Mucosa of stomach (tissue), 1 donor: ENCODE data around the gene LRRC27.

Experiments used
- H3K27me3 ChIP-seq: one replicate; pipeline ENCODE4 v1.7.0; 2013; ENCODE audit warnings: mild to moderate bottlenecking, low read length; ENCODE audit not compliant: control insufficient read depth, insufficient read depth
- H3K36me3 ChIP-seq: one replicate; pipeline ENCODE4 v1.7.0; 2013; ENCODE audit warnings: low read length; ENCODE audit not compliant: control insufficient read depth, insufficient read depth
- H3K4me1 ChIP-seq: one replicate; pipeline ENCODE4 v1.7.0; 2013; ENCODE audit warnings: mild to moderate bottlenecking, low read length; ENCODE audit not compliant: control insufficient read depth, insufficient read depth
- H3K4me3 ChIP-seq: one replicate; pipeline ENCODE4 v1.7.0; 2013; ENCODE audit warnings: low read length
- H3K9ac ChIP-seq: one replicate; pipeline ENCODE4 v1.7.0; 2013; ENCODE audit warnings: mild to moderate bottlenecking, low read length, moderate library complexity
- H3K9me3 ChIP-seq: one replicate; pipeline ENCODE4 v1.7.0; 2013; ENCODE audit warnings: mild to moderate bottlenecking, low read length, moderate library complexity; ENCODE audit not compliant: control insufficient read depth
- donor health status: Pancreatic carcinoma.

LRRC27 gene

GRCh38 chr10:132360766-132361447 lies 28.9 kb downstream of the LRRC27 start:
- no peaks in the 10 kb centered on the region for H3K27me3 ChIP-seq
- no peak overlapping the region for H3K4me3 ChIP-seq
- peaks cover 3% of the 10 kb centered on the region for H3K36me3 ChIP-seq
- H3K9me3 ChIP-seq: no peaks in the 10 kb centered on the region
- H3K9ac ChIP-seq: no peak overlapping the region
- no peaks in the 10 kb centered on the region for H3K4me1 ChIP-seq

- no peak overlapping the region for H3K4me3 ChIP-seq
- H3K9me3 ChIP-seq: no peaks in the 10 kb centered on the region
- no peak overlapping the region for H3K9ac ChIP-seq
- H3K27me3 ChIP-seq: no peaks in the 10 kb centered on the region
- H3K36me3 ChIP-seq: peaks cover 3% of the 10 kb centered on the region
- H3K4me1 ChIP-seq: no peaks in the 10 kb centered on the region
Measured at GRCh38 chr10:132361581-132362101, 29.6 kb downstream of the LRRC27 start.

DNA sequence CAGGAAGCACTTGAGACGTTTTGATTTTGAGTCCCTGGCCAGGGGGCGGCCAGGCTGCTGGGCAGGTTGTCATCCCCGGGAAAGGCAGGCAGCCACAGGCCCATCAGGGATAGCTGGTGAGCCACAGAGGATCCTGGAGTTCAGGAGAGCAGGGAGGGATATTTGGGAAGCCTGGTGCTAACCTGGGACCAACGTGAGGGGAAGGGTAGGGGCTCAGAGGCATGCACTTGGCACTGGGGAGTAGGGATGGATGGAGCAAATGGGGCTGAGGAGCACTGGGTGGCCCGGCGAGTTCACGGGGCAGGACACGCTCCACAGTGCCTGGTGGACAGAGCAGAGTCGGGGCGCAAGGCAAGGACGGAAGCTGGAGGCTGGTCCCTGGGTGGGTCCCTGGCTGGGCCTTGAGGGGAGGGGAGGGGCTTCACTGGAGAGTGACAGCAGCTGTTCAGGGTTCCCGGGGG lies 30.2 kb downstream of the LRRC27 start:
- H3K4me3 ChIP-seq: no peak overlapping the region
- peaks cover 3% of the 10 kb centered on the region for H3K36me3 ChIP-seq
- no peak overlapping the region for H3K9ac ChIP-seq
- no peaks in the 10 kb centered on the region for H3K9me3 ChIP-seq
- H3K27me3 ChIP-seq: no peaks in the 10 kb centered on the region
- H3K4me1 ChIP-seq: no peaks in the 10 kb centered on the region

- Histone ChIP-seq H3K36me3 (peaks cover 3% of the 10 kb centered on the region), H3K9me3 (no peaks in the 10 kb centered on the region), H3K4me1 (no peaks in the 10 kb centered on the region), H3K9ac (no peak overlapping the region), H3K4me3 (no peak overlapping the region), H3K27me3 (no peaks in the 10 kb centered on the region)
Measured at GRCh38 chr10:132363376-132363775, 31.4 kb downstream of the LRRC27 start.

DNA sequence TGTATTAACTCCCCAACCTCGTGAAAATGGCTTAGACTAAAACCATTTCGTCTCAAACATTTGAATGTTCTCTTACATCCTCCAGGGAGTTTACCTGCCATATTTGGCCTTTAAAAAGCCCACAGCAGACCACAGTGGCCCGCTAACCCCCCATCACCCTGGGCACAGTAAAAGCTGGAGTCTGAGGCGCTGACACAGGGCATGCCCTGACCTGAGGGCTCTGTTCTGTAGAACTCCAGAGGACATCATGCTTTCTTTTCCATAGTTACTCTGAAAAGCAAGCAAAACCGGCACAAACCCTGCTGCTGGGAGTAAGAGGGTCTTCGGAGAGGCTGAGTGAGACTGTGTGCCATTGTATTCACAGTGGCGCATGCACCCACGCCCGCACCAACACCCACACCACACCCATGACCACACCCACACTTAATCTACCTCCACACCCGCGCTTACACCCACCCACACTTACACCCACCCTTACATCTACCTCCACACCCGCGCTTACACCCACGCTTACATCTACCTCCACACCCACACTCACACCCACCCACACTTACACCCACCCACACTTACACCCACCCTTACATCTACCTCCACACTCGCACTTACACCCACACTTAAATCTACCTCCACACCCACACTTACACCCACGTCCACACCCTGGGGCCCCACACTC lies 32.1 kb downstream of the LRRC27 start:
- peaks cover 3% of the 10 kb centered on the region for H3K36me3 ChIP-seq
- H3K9me3 ChIP-seq: no peaks in the 10 kb centered on the region
- H3K4me1 ChIP-seq: no peaks in the 10 kb centered on the region
- H3K9ac ChIP-seq: no peak overlapping the region
- no peak overlapping the region for H3K4me3 ChIP-seq
- no peaks in the 10 kb centered on the region for H3K27me3 ChIP-seq

- Histone ChIP-seq H3K27me3 (no peaks in the 10 kb centered on the region), H3K4me3 (no peak overlapping the region), H3K9me3 (no peaks in the 10 kb centered on the region), H3K9ac (no peak overlapping the region), H3K4me1 (no peaks in the 10 kb centered on the region), H3K36me3 (peaks cover 3% of the 10 kb centered on the region)
Measured at GRCh38 chr10:132364594-132364970, 32.6 kb downstream of the LRRC27 start.

- peaks cover 3% of the 10 kb centered on the region for H3K36me3 ChIP-seq
- H3K4me1 ChIP-seq: no peaks in the 10 kb centered on the region
- H3K4me3 ChIP-seq: no peak overlapping the region
- no peaks in the 10 kb centered on the region for H3K9me3 ChIP-seq
- no peak overlapping the region for H3K9ac ChIP-seq
- no peaks in the 10 kb centered on the region for H3K27me3 ChIP-seq
Measured at GRCh38 chr10:132365102-132365501, 33.1 kb downstream of the LRRC27 start.

GRCh38 chr10:132366006-132366405 lies 34.0 kb downstream of the LRRC27 start:
- H3K9ac ChIP-seq: no peak overlapping the region
- peaks cover 3% of the 10 kb centered on the region for H3K36me3 ChIP-seq
- H3K9me3 ChIP-seq: no peaks in the 10 kb centered on the region

DNA sequence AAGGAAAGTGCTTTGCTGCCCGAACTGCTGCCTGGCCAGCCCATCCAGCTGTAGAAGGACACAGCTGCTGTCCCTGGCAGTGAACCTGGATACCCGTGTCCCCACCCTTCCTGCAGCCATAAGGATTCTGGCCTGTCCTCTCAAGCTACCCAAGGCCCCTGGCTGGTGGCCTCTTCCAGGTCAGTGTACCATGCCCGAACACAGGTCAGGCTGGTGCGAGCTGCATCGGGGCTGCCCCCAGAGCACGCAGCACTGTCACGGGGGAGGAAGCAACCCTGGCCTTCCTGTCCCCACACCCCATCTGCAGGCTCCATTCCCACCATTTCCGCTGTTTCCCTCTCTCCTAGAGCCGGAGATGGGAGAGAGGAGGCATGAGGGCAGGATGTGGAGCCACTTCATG lies 34.5 kb downstream of the LRRC27 start:
- no peaks in the 10 kb centered on the region for H3K4me1 ChIP-seq
- no peak overlapping the region for H3K9ac ChIP-seq
- no peaks in the 10 kb centered on the region for H3K9me3 ChIP-seq
- no peaks in the 10 kb centered on the region for H3K27me3 ChIP-seq
- peaks cover 3% of the 10 kb centered on the region for H3K36me3 ChIP-seq
- no peak overlapping the region for H3K4me3 ChIP-seq

More at GRCh38 chr10:132366006-132366405, 34.0 kb downstream of the LRRC27 start:
- Histone ChIP-seq H3K4me3 (no peak overlapping the region), H3K27me3 (no peaks in the 10 kb centered on the region), H3K4me1 (no peaks in the 10 kb centered on the region)

- Histone ChIP-seq H3K27me3 (no peaks in the 10 kb centered on the region), H3K4me1 (no peaks in the 10 kb centered on the region), H3K4me3 (no peak overlapping the region), H3K36me3 (peaks cover 3% of the 10 kb centered on the region), H3K9ac (no peak overlapping the region), H3K9me3 (no peaks in the 10 kb centered on the region)
Measured at GRCh38 chr10:132368391-132368790, 36.4 kb downstream of the LRRC27 start.

- peaks cover 3% of the 10 kb centered on the region for H3K36me3 ChIP-seq
- no peaks in the 10 kb centered on the region for H3K9me3 ChIP-seq
- H3K9ac ChIP-seq: no peak overlapping the region
- H3K4me1 ChIP-seq: no peaks in the 10 kb centered on the region
- no peaks in the 10 kb centered on the region for H3K27me3 ChIP-seq
- H3K4me3 ChIP-seq: no peak overlapping the region
Measured at GRCh38 chr10:132368881-132369635, 37.1 kb downstream of the LRRC27 start.

DNA sequence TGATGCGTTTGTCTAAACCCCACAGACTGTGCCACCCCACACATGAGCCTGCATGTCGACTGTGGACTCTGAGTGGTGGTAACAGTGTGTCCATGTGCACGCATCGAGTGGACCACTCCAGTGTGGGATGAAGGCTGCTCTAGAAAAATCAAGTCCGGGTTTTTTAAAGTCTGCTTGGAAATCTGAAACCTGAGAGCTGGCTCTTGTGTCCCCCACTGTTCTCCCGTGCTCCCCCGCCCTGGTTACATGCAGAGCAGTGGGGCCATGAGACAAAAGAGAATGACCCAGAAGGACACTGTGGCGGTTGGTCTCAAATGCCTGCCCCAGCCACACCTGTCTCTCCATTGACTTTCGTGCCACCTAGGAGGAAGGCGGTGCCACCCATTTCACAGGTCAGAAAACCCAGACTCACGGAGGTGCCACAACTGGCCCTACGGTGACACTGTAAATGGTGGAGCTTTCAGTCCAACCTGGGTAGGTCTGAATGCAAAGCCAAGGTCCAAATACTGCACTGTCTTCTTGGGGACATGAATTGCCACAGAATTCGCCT lies 37.7 kb downstream of the LRRC27 start:
- no peaks in the 10 kb centered on the region for H3K27me3 ChIP-seq
- H3K9ac ChIP-seq: no peak overlapping the region
- H3K4me3 ChIP-seq: no peak overlapping the region
- H3K9me3 ChIP-seq: no peaks in the 10 kb centered on the region
- H3K36me3 ChIP-seq: no peaks in the 10 kb centered on the region
- no peaks in the 10 kb centered on the region for H3K4me1 ChIP-seq
